ENCODE measurements around the gene PDCD6IP. TPM values are rescaled to one million over a fixed set of nuclear protein-coding genes. Genes with fewer than 3 reads are reported as not detected.
A peak's percentile ranks its signal among the peaks of the same experiment; 100 is the strongest.
"Not testable (repeated sequence)": the region's sequence is repeated elsewhere in the genome, so short reads cannot be mapped to it uniquely, and the experiment has no call there.

Gene PDCD6IP
- total RNA-seq, 2 experiments from 2014 or later = 166 to 175 TPM

DNA sequence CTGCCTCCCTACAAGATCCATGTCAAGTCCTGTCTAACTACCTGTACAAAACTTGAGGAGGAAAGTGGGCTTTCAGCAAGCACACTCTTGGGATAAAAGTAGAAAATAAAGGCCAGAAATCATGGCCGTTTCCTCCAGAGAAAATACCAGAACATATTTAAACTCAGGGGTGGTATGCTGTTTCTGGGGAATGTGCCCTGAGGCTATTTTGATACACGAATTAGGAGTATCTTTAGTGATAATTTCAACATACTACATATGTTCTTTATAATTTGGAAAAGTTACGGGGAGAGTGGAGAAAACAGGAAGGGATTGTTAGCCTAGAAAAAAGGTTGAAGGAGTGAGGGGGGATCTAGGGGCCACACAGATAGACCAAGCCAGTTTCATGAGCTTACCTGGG lies 18.7 kb upstream of the PDCD6IP start:
- no peaks in the 10 kb centered on the region for H3K36me3 Mint-ChIP-seq (ENCODE audit: low read depth)
- CTCF ChIA-PET = interaction anchor here (0.8 to 1.4 kb wide), 5 partner anchors 12 to 648 kb away, joined by 3 to 6 read pairs (median 5); no protein-coding TSS in a partner anchor
- H3K9me3 Mint-ChIP-seq (ENCODE audit: insufficient read depth) = no peaks in the 10 kb centered on the region
- POLR2A ChIA-PET = interaction anchor here (1.0 kb wide), 1 partner anchor 339 kb away, joined by 3 read pairs; no protein-coding TSS in a partner anchor
- H3K4me3 Mint-ChIP-seq = no peak overlapping the region
- DNase-seq (no peak), ATAC-seq (no peak)
- peaks cover 3% of the 10 kb centered on the region for H3K27me3 Mint-ChIP-seq (ENCODE audit: low read depth)
- H3K4me1 Mint-ChIP-seq (ENCODE audit: low read depth) = no peaks in the 10 kb centered on the region
- H3K27ac Mint-ChIP-seq = no peak overlapping the region

DNA sequence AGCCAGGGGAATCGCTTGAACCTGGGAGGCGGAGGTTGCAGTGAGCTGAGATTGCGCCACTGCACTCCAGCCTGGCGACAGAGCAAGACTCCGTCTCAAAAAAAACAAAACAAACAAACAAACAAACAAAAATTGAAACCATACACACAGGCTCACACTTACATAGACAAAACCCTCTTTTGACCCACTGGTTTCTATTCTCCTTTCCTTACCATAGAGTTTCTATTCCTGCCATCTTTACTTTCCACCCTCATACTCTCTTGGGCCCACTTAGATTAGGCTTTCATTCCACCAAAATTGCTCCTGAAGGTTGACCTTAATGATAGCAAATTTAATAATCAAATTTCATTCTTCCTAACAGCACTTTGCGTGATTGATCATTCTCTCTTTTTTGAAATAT lies 17.0 kb upstream of the PDCD6IP start:
- DNase-seq; POLR2A ChIA-PET; H3K36me3 Mint-ChIP-seq (ENCODE audit: low read depth); H3K9me3 Mint-ChIP-seq (ENCODE audit: insufficient read depth); H3K27me3 Mint-ChIP-seq (ENCODE audit: low read depth); H3K4me1 Mint-ChIP-seq (ENCODE audit: low read depth); H3K27ac Mint-ChIP-seq; ATAC-seq; H3K4me3 Mint-ChIP-seq: not testable (repeated sequence)
- CTCF ChIA-PET = interaction anchor here (0.7 kb wide), 1 partner anchor 103 kb away, joined by 3 read pairs; no protein-coding TSS in a partner anchor

DNA sequence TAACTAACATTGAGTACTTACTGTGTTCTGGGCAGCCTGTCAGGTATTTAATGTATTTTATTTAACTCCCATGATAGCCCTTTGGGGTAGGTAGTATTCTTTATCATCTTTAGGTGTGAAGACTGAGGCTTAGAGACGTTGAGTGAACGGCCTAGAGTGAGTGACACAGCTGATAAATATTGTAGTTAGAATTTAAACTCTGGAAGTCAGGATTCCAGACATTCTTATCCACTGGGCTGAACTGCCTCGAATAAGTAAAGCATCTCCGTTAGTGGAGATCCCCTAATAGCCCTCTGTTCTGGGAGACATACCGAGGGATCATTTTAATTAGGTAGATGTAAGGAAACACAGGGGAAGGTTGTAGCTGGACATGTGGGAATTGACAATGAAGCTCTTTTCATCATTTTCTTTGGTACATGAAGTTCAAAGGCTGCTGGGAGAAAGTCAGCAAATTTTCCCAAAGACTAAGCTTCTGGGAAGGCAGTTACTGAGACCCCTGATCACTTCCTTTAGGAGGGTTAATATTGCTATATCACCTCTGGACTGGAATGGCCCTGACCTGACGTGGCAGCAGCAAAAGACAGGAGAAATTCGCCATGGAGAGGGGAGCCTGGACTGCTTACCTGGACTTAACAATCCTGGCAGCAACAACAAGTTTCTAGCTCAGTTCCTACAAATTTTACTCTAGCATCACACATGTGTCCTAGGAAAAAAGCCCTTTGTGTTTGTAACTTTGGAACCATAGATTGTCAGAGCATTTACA lies 11.7 kb upstream of the PDCD6IP start:
- DNase-seq (no peak), ATAC-seq (no peak)
- H3K36me3 Mint-ChIP-seq (ENCODE audit: low read depth) = no peaks in the 10 kb centered on the region
- H3K9me3 Mint-ChIP-seq (ENCODE audit: insufficient read depth) = no peaks in the 10 kb centered on the region
- ChIA-PET CTCF (interaction anchor here (0.6 to 3.9 kb wide), 53 partner anchors 11 to 675 kb away, joined by 3 to 67 read pairs (median 4); partner anchors contain the start of genes CLASP2 and PDCD6IP), POLR2A (interaction anchor here (0.6 to 0.9 kb wide), 3 partner anchors 24 to 671 kb away, joined by 3 read pairs; no protein-coding TSS in a partner anchor)
- H3K27me3 Mint-ChIP-seq (ENCODE audit: low read depth) = peaks cover 22% of the 10 kb centered on the region
- no peak overlapping the region for H3K4me3 Mint-ChIP-seq
- no peak overlapping the region for H3K27ac Mint-ChIP-seq
- H3K4me1 Mint-ChIP-seq (ENCODE audit: low read depth) = peaks cover 6% of the 10 kb centered on the region

DNA sequence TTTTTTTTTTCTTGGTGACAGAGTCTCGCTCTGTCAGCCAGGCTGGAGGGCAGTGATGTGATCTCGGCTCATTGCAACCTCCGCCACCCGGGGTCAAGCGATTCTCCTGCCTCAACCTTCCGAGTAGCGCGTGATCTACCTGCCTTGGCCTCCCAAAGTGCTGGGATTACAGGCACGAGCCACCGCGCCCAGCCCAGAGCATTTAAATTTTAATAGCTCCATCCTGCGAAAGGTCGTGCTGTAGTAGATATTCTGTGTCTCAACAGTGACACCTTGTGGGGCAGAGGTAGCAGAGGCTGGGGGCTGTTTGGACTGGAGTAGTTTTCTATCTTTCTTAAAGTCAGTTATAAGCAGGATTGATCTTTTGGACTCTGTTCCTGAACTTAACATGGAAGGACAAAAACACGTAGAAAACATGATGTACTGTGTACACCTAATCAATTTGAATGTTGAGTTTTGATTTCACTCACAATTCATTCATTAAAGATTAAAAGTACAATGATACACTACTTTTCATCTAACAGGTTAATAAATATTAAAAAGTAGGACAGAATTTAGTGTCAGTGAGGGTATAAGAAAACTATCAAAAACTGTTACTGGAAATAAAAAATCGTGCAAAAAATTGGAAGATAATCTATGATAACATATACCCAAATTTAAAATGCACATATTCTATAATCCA lies 11.0 kb upstream of the PDCD6IP start:
- Mint-ChIP-seq H3K4me3 (peak overlapping the region; percentile 6), H3K27me3 (ENCODE audit: low read depth) (peaks cover 24% of the 10 kb centered on the region), H3K9me3 (ENCODE audit: insufficient read depth) (no peaks in the 10 kb centered on the region), H3K36me3 (ENCODE audit: low read depth) (no peaks in the 10 kb centered on the region), H3K4me1 (ENCODE audit: low read depth) (peaks cover 13% of the 10 kb centered on the region), H3K27ac (no peak overlapping the region)
- DNase-seq (peak; percentile 72), ATAC-seq (peak; percentile 93)
- ChIA-PET CTCF (interaction anchor here (0.6 to 3.9 kb wide), 52 partner anchors 11 to 676 kb away, joined by 3 to 67 read pairs (median 4); partner anchors contain the start of genes CLASP2 and PDCD6IP), POLR2A (interaction anchor here (0.6 to 0.9 kb wide), 3 partner anchors 24 to 672 kb away, joined by 3 read pairs; no protein-coding TSS in a partner anchor)

DNA sequence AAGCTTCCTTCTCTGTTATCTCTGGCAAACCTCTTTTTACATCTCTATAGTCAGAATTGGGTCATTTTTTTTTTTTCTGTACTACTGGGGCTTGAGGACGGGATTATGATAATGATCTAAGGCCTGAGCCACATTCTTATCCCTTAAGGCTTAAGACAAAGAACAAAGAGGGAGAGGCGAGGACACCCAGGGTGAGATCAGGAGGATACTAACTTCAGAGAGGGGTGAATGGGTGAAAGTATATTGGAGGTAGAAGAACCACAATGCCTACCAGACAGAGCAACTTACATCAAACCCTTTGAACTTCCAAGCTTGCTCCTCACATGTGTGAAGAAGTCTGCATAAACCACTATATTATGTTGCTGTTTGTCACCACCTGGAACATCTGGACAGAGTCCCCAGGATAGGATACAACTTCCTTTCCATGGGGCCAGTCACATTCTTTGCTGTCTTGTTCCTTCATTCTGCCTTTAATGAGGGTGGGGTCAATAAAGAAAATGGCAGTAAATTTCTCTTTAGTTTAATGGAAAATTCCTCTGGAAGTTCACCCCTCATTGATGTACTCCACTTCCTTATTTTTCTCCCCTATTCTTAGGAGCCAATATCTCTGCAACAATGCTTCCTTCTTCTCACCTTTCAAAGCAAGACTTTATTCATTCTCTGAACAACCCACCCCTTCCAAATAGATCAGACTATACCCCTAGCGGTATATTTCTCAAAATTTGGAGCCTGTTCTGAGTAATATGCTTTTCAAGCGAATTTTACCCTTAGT lies 9.1 kb upstream of the PDCD6IP start:
- ATAC-seq (no peak), DNase-seq (no peak)
- H3K27me3 Mint-ChIP-seq (ENCODE audit: low read depth) = peaks cover 26% of the 10 kb centered on the region
- CTCF ChIA-PET = interaction anchor here (0.9 to 2.8 kb wide), 3 partner anchors 9 to 658 kb away, joined by 4 to 8 read pairs (median 4); partner anchors contain the start of gene PDCD6IP
- no peaks in the 10 kb centered on the region for H3K9me3 Mint-ChIP-seq (ENCODE audit: insufficient read depth)
- no peak overlapping the region for H3K4me3 Mint-ChIP-seq
- peaks cover 13% of the 10 kb centered on the region for H3K4me1 Mint-ChIP-seq (ENCODE audit: low read depth)
- H3K36me3 Mint-ChIP-seq (ENCODE audit: low read depth) = no peaks in the 10 kb centered on the region
- POLR2A ChIA-PET = interaction anchor here (1.1 kb wide), 1 partner anchor 9 kb away, joined by 4 read pairs; the partner anchor contains the start of gene PDCD6IP
- no peak overlapping the region for H3K27ac Mint-ChIP-seq

DNA sequence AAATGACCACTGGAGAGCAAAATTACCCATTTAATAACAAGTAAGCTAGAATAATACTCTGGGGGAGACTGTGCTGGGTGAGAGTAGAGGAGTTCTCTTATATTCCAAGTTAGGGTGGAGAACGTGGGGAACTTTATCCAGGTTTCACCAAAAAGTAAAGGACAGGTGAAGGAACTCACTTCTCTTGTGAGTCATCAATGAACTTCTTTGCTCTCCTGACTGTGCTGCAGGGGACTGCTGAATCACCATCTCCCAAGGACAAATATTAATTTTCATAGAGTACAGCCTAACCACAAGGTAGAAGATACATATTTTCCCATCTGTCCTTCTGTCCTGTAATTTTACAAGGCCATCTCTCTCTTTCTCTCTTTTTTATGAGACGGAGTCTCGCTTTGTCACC lies 8.3 kb upstream of the PDCD6IP start:
- ATAC-seq = no peak
- H3K4me3 Mint-ChIP-seq = no peak overlapping the region
- ChIA-PET CTCF (interaction anchor here (1.0 to 2.8 kb wide), 3 partner anchors 16 to 659 kb away, joined by 3 to 8 read pairs (median 3); no protein-coding TSS in a partner anchor), POLR2A (interaction anchor here (1.1 kb wide), 1 partner anchor 9 kb away, joined by 4 read pairs; the partner anchor contains the start of gene PDCD6IP)
- no peak for DNase-seq
- H3K27me3 Mint-ChIP-seq (ENCODE audit: low read depth) = peaks cover 32% of the 10 kb centered on the region
- no peaks in the 10 kb centered on the region for H3K9me3 Mint-ChIP-seq (ENCODE audit: insufficient read depth)
- H3K36me3 Mint-ChIP-seq (ENCODE audit: low read depth) = no peaks in the 10 kb centered on the region
- no peak overlapping the region for H3K27ac Mint-ChIP-seq
- peaks cover 13% of the 10 kb centered on the region for H3K4me1 Mint-ChIP-seq (ENCODE audit: low read depth)

DNA sequence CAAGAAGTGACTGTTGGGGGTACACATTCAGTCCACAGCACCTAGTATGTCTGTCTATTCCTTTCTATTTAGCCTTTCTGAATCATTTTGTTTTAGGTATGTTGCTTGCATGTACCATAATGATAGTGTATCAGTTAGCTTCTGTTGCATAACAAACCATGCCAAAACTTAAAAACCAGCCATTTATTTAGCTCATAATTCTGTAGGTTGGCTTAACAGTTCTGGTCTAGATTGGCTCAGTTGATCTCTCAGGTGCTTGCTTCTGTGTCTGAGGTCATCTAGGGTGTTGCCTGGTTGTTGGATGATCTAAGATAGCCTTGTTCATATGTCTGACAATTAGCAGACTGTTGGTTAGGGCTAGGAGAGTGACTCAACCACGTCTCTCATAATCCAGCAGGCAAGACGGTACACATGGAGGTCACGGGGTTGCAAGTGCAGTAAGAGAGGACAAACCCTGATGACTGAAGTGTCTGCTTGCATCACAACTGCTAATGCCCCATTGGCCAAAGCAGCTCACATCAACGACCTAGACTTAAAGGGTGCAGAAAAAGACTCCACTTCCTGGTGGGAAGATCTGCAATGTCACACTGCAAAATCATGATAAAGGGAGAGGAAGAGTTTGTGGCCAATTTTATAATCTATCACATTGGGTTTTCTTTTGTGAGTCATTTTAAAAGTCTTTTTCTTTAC lies 6.8 kb upstream of the PDCD6IP start:
- Mint-ChIP-seq H3K4me1 (ENCODE audit: low read depth) (peaks cover 20% of the 10 kb centered on the region), H3K4me3 (no peak overlapping the region), H3K36me3 (ENCODE audit: low read depth) (no peaks in the 10 kb centered on the region), H3K9me3 (ENCODE audit: insufficient read depth) (no peaks in the 10 kb centered on the region), H3K27me3 (ENCODE audit: low read depth) (peaks cover 33% of the 10 kb centered on the region), H3K27ac (no peak overlapping the region)
- DNase-seq (no peak), ATAC-seq (peak; percentile 34)
- ChIA-PET POLR2A (no interaction called here), CTCF (interaction anchor here (1.0 to 1.2 kb wide), 2 partner anchors 8 to 12 kb away, joined by 3 read pairs; no protein-coding TSS in a partner anchor)

DNA sequence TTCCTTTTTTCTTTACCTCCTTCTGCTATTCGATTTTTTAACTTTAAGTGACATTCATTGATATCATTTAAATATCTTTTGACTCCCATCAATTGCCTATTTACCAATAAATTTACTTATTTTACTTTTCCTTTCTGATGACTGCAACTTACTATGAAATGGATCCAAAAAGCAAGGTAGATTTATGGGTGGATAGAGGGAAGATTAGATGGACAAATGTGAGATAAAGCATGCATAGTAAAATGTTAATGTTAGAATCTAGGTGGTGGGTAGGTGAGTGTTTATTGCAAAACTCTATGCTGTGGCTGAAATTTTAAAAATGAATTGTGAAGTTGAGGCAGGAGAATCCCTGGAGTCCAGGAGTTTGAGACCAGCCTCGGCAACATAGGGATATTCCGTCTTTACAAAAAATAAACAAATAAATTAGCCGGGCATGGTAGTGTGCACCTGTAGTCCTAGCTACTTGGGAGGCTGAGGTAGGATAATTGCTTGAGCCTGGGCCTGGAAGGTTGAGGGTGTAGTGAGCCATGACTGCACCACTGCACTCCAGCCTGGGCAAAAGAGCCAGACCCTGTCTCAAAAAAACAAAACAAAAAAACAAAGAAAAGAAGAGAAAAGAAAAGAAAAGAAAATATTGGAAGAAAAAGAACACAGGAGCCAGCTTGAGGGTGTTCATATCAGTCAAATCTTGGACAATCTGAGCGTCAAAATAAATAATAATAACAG lies 6.1 kb upstream of the PDCD6IP start:
- H3K4me1 Mint-ChIP-seq (ENCODE audit: low read depth) = peaks cover 19% of the 10 kb centered on the region
- H3K9me3 Mint-ChIP-seq (ENCODE audit: insufficient read depth) = no peaks in the 10 kb centered on the region
- no peak overlapping the region for H3K27ac Mint-ChIP-seq
- no peak for ATAC-seq
- no peak for DNase-seq
- peaks cover 27% of the 10 kb centered on the region for H3K27me3 Mint-ChIP-seq (ENCODE audit: low read depth)
- POLR2A ChIA-PET = no interaction called here
- no peaks in the 10 kb centered on the region for H3K36me3 Mint-ChIP-seq (ENCODE audit: low read depth)
- CTCF ChIA-PET = no interaction called here
- H3K4me3 Mint-ChIP-seq = no peak overlapping the region

DNA sequence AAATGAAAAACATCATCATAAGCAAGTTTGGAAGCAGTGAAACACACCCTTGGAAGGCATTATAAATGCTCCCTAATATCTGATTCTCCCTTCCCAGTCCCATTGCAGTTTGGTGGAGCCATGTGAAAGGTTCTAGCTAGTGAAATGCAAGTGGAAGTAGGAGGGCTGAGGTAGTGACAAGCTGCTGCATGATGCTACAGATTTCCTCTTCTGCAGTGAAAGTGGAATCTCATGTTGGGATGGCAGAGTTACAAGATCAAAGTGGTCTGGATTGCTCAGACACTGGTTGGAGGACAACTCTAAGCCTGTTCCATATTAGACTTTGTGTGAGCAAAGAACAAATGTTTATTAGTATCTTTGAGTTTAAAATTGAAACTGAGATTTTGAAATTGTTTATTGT lies 3.3 kb upstream of the PDCD6IP start:
- DNase-seq = no peak
- no peak overlapping the region for H3K4me3 Mint-ChIP-seq
- peaks cover 6% of the 10 kb centered on the region for H3K36me3 Mint-ChIP-seq (ENCODE audit: low read depth)
- ChIA-PET CTCF (interaction anchor here (7.4 kb wide), 1 partner anchor 8 kb away, joined by 60 read pairs; no protein-coding TSS in a partner anchor), POLR2A (no interaction called here)
- no peaks in the 10 kb centered on the region for H3K9me3 Mint-ChIP-seq (ENCODE audit: insufficient read depth)
- H3K4me1 Mint-ChIP-seq (ENCODE audit: low read depth) = peaks cover 34% of the 10 kb centered on the region
- no peak for ATAC-seq
- no peak overlapping the region for H3K27ac Mint-ChIP-seq
- H3K27me3 Mint-ChIP-seq (ENCODE audit: low read depth) = peaks cover 13% of the 10 kb centered on the region

DNA sequence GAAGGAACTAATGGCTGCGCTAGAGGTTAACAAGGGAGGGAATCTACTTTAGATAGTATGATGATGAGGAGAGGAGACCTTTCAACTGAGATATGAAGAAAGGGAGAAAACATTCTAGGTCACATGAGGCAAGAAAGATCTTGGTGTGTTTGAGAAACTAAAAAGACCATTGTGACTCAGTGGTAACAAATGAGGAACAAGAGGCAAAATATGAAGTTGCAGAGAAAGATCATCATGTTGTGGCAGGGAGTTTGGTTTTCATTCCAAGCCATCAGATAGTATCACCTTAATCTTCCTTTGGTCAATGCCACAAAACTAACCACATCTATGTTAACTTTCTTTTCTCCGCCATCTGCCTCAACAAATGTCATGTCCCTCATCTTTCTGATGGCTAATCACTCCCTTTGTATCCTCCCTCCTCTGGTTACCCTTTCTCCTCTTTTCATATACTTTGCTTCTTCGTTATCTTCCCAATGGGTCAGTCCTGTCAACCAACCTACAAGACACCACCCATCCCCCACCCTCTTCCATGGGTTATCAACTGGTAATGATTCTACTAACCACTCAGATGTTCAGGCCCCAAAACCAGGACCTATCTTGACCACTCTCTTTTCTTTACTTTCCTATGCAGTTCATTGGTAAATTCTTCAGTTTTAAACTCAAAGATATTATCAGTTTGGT lies 2.4 kb upstream of the PDCD6IP start:
- CTCF ChIA-PET = interaction anchor here (7.4 kb wide), 1 partner anchor 9 kb away, joined by 60 read pairs; no protein-coding TSS in a partner anchor
- Mint-ChIP-seq H3K27ac (no peak overlapping the region), H3K9me3 (ENCODE audit: insufficient read depth) (no peaks in the 10 kb centered on the region), H3K4me1 (ENCODE audit: low read depth) (peaks cover 43% of the 10 kb centered on the region), H3K36me3 (ENCODE audit: low read depth) (peaks cover 14% of the 10 kb centered on the region), H3K4me3 (no peak overlapping the region), H3K27me3 (ENCODE audit: low read depth) (peaks cover 13% of the 10 kb centered on the region)
- POLR2A ChIA-PET = no interaction called here
- ATAC-seq = no peak
- DNase-seq = no peak

All from activated CD8-positive, alpha-beta T cell treated with anti-CD3 and anti-CD28 coated beads, Interleukin-2, amount 10 ng/mL, durations not matched to agents 7 days and 5 days (primary cell).